CD4-positive, alpha-beta T cell treated with Interleukin-6 for 4 hours (primary cell): ENCODE data around the gene TRHDE.
"Not testable (repeated sequence)": the region's sequence is repeated elsewhere in the genome, so short reads cannot be mapped to it uniquely, and the experiment has no call there.

Experiments
- DNase-seq: peaks from one replicate; pipeline ENCODE4 v3.0.0-alpha.2; 2020; ENCODE audit warnings: mixed read lengths

The TRHDE gene

GRCh38 chr12:72660174-72660573, 388.0 kb downstream of the TRHDE start:
- DNase-seq, result not testable (repeated sequence)

GRCh38 chr12:72673853-72674252, 401.7 kb downstream of the TRHDE start:
- no peak for DNase-seq

GRCh38 chr12:72676556-72676955, 404.4 kb downstream of the TRHDE start:
- DNase-seq, result no peak

GRCh38 chr12:72677139-72677538, 405.0 kb downstream of the TRHDE start:
- DNase-seq, result no peak

- no peak for DNase-seq
Observed at GRCh38 chr12:72677846-72678245, 405.7 kb downstream of the TRHDE start.

- DNase-seq, result no peak
Observed at GRCh38 chr12:72679147-72679757, 407.1 kb downstream of the TRHDE start.

- no peak for DNase-seq
Observed at GRCh38 chr12:72681028-72681427, 408.9 kb downstream of the TRHDE start.

- no peak for DNase-seq
Observed at GRCh38 chr12:72684491-72684890, 412.3 kb downstream of the TRHDE start.

GRCh38 chr12:72692338-72692737, 420.2 kb downstream of the TRHDE start:
- DNase-seq, result no peak

GRCh38 chr12:72694193-72694592, 422.0 kb downstream of the TRHDE start:
- DNase-seq, result no peak

- DNase-seq, result no peak
Observed at GRCh38 chr12:72699362-72699761, 427.2 kb downstream of the TRHDE start.

GRCh38 chr12:72712025-72712424, 439.9 kb downstream of the TRHDE start:
- DNase-seq, result not testable (repeated sequence)

GRCh38 chr12:72716221-72716620, 444.1 kb downstream of the TRHDE start:
- DNase-seq, result no peak

- DNase-seq, result no peak
Observed at GRCh38 chr12:72717036-72717435, 444.9 kb downstream of the TRHDE start.
